Vagina (tissue), 2 donors: Measurements from ENCODE around the gene ATG2A. TPM values are rescaled to one million over a fixed set of nuclear protein-coding genes. Genes with fewer than 3 reads are reported as not detected.

Source experiments
- DNase-seq, 2 donors: peaks; one replicate each; pipeline ENCODE4 v3.0.0-alpha.2; 2017; ENCODE audit errors: extremely low spot score in 2 of 2
- H3K27ac ChIP-seq: fragments of 200-600 bp; sonication (generic); one replicate; pipeline ENCODE4 v1.5.1; 2019
- H3K27me3 ChIP-seq: fragments of 200-600 bp; sonication (generic); one replicate; pipeline ENCODE4 v1.5.1; 2019
- H3K36me3 ChIP-seq, 2 donors: fragments of 200-600 bp; sonication (generic); one replicate each; pipeline ENCODE4 v1.5.1; 2017 to 2019
- H3K4me1 ChIP-seq: fragments of 200-600 bp; sonication (generic); one replicate; pipeline ENCODE4 v1.5.1; 2019
- H3K4me3 ChIP-seq, 2 donors: fragments of 200-600 bp; sonication (generic); 1 replicate in 1 of 2; 2 replicates in 1 of 2; pipeline ENCODE4 v1.5.1; 2016 to 2019
- H3K9me3 ChIP-seq: fragments of 200-600 bp; sonication (generic); one replicate; pipeline ENCODE4 v1.5.1; 2019
- POLR2A ChIP-seq, 2 donors: fragments of 450-650 bp; IDR thresholded peaks; one replicate each; pipeline ENCODE4 v1.6.1; 2017; ENCODE audit warnings: antibody characterized with exemption in 2 of 2, mild to moderate bottlenecking in 2 of 2, moderate library complexity in 2 of 2
- POLR2AphosphoS5 ChIP-seq, 2 donors: sonication (generic); formaldehyde crosslinking; IDR thresholded peaks; one replicate each; pipeline ENCODE4 v1.9.0; 2017; ENCODE audit warnings: antibody characterized with exemption in 2 of 2, mild to moderate bottlenecking in 2 of 2, low read depth in 1 of 2; ENCODE audit not compliant: insufficient read depth in 1 of 2
- intact Hi-C: fragments of 100-400 bp; cut with DNase I; formaldehyde crosslinking; loops from one replicate; pipeline ENCODE4 v1.15.1; 2023
- total RNA-seq: library from RNA; depleted of rRNA; stranded (reverse); fragments of >200 nt; gene quantifications from one replicate; pipeline ENCODE4 v1.2.3, GENCODE V29; 2016
- TF ChIP-seq, protein P1 (sequence below), 3 experiments: fragments of 450-650 bp in 2 of 3; fragments of 200-600 bp in 1 of 3; sonication (generic) in 1 of 3; IDR thresholded peaks; one replicate each; pipeline ENCODE4 v1.5.1; 2017 to 2019; ENCODE audit warnings: antibody characterized with exemption in 3 of 3, mild to moderate bottlenecking in 2 of 3, moderate library complexity in 2 of 3

The ATG2A gene
- total RNA-seq, 1 donor from 2014 or later: 27.0 TPM

- intact Hi-C loops: no loop called here
- Histone ChIP-seq H3K4me3 (no peak overlapping the region), H3K36me3 (no peaks in the 10 kb centered on the region), H3K9me3 (no peaks in the 10 kb centered on the region), H3K4me1 (no peaks in the 10 kb centered on the region), H3K27ac (no peak overlapping the region), H3K27me3 (no peaks in the 10 kb centered on the region)
- no peak for DNase-seq
- TF ChIP-seq, protein P1, sequence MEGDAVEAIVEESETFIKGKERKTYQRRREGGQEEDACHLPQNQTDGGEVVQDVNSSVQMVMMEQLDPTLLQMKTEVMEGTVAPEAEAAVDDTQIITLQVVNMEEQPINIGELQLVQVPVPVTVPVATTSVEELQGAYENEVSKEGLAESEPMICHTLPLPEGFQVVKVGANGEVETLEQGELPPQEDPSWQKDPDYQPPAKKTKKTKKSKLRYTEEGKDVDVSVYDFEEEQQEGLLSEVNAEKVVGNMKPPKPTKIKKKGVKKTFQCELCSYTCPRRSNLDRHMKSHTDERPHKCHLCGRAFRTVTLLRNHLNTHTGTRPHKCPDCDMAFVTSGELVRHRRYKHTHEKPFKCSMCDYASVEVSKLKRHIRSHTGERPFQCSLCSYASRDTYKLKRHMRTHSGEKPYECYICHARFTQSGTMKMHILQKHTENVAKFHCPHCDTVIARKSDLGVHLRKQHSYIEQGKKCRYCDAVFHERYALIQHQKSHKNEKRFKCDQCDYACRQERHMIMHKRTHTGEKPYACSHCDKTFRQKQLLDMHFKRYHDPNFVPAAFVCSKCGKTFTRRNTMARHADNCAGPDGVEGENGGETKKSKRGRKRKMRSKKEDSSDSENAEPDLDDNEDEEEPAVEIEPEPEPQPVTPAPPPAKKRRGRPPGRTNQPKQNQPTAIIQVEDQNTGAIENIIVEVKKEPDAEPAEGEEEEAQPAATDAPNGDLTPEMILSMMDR (IDR thresholded peaks at IDR 0.05): no peak
- TF ChIP-seq POLR2A (IDR thresholded peaks at IDR 0.05) (no peak), POLR2AphosphoS5 (IDR thresholded peaks at IDR 0.05; ENCODE audit: insufficient read depth in 1 of 2, low read depth in 1 of 2) (no peak)
Measured at GRCh38 chr11:64954201-64954600, 37.2 kb upstream of the ATG2A start.

GRCh38 chr11:64951529-64951928, 34.5 kb upstream of the ATG2A start:
- Histone ChIP-seq H3K4me1 (no peaks in the 10 kb centered on the region), H3K36me3 (no peaks in the 10 kb centered on the region), H3K27ac (no peak overlapping the region), H3K4me3 (no peak overlapping the region), H3K27me3 (no peaks in the 10 kb centered on the region), H3K9me3 (no peaks in the 10 kb centered on the region)
- intact Hi-C loops: no loop called here
- TF ChIP-seq POLR2AphosphoS5 (IDR thresholded peaks at IDR 0.05; ENCODE audit: insufficient read depth in 1 of 2, low read depth in 1 of 2): no peak
- TF ChIP-seq, protein P1 (IDR thresholded peaks at IDR 0.05): no peak
- no peak for TF ChIP-seq POLR2A (IDR thresholded peaks at IDR 0.05)
- DNase-seq: no peak

GRCh38 chr11:64947208-64947814, 30.3 kb upstream of the ATG2A start:
- Histone ChIP-seq H3K27me3 (no peaks in the 10 kb centered on the region), H3K9me3 (no peaks in the 10 kb centered on the region), H3K4me3 (no peak overlapping the region), H3K27ac (no peak overlapping the region), H3K36me3 (no peaks in the 10 kb centered on the region), H3K4me1 (no peaks in the 10 kb centered on the region)
- intact Hi-C loops: no loop called here
- DNase-seq: no peak
- TF ChIP-seq POLR2AphosphoS5 (IDR thresholded peaks at IDR 0.05; ENCODE audit: insufficient read depth in 1 of 2, low read depth in 1 of 2) (no peak), POLR2A (IDR thresholded peaks at IDR 0.05) (no peak)
- TF ChIP-seq, protein P1 (IDR thresholded peaks at IDR 0.05): no peak

DNA sequence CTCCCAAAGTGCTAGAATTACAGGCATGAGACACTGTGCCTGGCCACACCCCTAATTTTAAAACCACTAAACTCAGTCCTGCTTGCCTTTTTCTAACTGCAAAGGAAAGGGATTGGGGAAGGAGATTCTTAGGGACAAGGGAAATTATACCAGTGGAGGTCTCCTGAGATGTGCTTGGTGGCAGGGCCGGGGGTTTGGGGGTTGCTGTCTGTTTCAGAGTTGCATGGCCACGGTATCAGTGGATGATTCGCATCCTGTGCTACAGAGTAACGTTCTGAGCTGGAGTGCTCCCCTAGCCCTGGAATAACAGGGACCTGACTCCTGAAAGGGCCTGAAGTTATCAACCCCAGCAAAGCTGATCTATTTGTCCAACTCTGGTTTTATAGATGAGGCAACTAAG, 19.5 kb upstream of the ATG2A start:
- peaks cover 0 to 23% of the 10 kb centered on the region in 2 donors for H3K36me3 ChIP-seq
- TF ChIP-seq POLR2A (IDR thresholded peaks at IDR 0.05) (no peak), POLR2AphosphoS5 (IDR thresholded peaks at IDR 0.05; ENCODE audit: insufficient read depth in 1 of 2, low read depth in 1 of 2) (no peak)
- TF ChIP-seq, protein P1 (IDR thresholded peaks at IDR 0.05): no peak
- H3K27ac ChIP-seq: no peak overlapping the region
- no peaks in the 10 kb centered on the region for H3K4me1 ChIP-seq
- intact Hi-C loops: no loop called here
- H3K4me3 ChIP-seq: no peak overlapping the region
- DNase-seq: no peak
- H3K27me3 ChIP-seq: no peaks in the 10 kb centered on the region
- H3K9me3 ChIP-seq: no peaks in the 10 kb centered on the region

DNA sequence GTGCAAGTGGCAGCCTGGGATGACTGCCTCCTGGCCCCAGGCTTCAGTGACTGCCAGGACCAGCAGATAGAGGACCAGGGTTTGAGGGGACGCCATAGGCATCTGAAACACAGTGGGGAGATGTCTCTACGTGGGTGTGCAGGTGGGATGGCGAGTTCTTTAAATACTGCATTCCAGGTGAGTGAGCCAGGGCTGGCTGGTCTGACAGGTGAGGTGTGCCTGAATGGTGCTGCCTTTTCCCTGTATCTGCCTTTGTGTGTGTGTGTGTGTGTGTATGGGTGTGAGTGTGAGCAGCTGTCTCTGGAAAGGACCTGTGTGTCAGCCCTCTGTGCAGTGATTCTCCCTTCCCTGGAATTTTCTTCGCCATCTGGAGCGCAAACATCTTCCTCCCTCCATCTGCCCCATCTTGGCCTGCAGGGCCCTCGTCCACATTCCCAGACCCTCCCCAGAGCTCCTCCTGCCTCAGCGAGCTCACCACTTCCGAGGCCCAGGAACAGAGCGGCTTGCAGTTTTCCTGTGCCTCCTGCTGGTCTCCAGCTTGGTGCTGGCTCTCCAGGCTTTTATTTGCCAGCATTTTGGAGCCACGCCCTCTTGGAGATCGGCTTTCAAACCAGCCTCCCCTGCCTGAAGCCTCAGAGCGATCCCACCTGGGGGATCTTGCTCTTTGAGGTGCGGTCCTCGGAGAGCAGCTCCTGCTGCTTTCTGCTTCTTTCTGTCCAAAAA, 18.5 kb upstream of the ATG2A start, which contains the start of gene GPHA2:
GPHA2 (minus strand) TSS at position 535 of the 723 bp plus-strand sequence; CDS start at position 102, 433 bp downstream.
- H3K4me3 ChIP-seq: no peak within 1 kb of the TSS
- H3K4me1 ChIP-seq: no peaks in the 10 kb centered on the region
- no peak within 1 kb of the TSS for H3K27ac ChIP-seq
- DNase-seq: no peak
- H3K36me3 ChIP-seq: peaks cover 0 to 32% of the 10 kb centered on the region in 2 donors
- intact Hi-C loops: no loop called here
- TF ChIP-seq POLR2AphosphoS5 (IDR thresholded peaks at IDR 0.05; ENCODE audit: insufficient read depth in 1 of 2, low read depth in 1 of 2): no peak
- H3K9me3 ChIP-seq: no peaks in the 10 kb centered on the region
- no peaks in the 10 kb centered on the region for H3K27me3 ChIP-seq
